ENCODE data around the gene MAP9.

GRCh38 chr4:155338196-155338595, 38.6 kb downstream of the MAP9 start:
- TF ChIP-seq, protein P1, sequence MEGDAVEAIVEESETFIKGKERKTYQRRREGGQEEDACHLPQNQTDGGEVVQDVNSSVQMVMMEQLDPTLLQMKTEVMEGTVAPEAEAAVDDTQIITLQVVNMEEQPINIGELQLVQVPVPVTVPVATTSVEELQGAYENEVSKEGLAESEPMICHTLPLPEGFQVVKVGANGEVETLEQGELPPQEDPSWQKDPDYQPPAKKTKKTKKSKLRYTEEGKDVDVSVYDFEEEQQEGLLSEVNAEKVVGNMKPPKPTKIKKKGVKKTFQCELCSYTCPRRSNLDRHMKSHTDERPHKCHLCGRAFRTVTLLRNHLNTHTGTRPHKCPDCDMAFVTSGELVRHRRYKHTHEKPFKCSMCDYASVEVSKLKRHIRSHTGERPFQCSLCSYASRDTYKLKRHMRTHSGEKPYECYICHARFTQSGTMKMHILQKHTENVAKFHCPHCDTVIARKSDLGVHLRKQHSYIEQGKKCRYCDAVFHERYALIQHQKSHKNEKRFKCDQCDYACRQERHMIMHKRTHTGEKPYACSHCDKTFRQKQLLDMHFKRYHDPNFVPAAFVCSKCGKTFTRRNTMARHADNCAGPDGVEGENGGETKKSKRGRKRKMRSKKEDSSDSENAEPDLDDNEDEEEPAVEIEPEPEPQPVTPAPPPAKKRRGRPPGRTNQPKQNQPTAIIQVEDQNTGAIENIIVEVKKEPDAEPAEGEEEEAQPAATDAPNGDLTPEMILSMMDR (IDR thresholded peaks at IDR 0.05 in 8 of 11, conservative IDR thresholded peaks at IDR 0.05 in 3 of 11): no peak
- no peak for TF ChIP-seq POLR2A (IDR thresholded peaks at IDR 0.05)
- no peak for TF ChIP-seq POLR2AphosphoS5 (IDR thresholded peaks at IDR 0.05)
